ENCODE data around the gene MRPL1. TPM values are rescaled to one million over a fixed set of nuclear protein-coding genes. Genes with fewer than 3 reads are reported as not detected.

The MRPL1 gene
- total and polyA plus RNA-seq, 2 of the 13 experiments (the other 11 are each of a cell fraction or from before 2014, with no cell fraction given) = 23.3 to 61.5 TPM

DNA sequence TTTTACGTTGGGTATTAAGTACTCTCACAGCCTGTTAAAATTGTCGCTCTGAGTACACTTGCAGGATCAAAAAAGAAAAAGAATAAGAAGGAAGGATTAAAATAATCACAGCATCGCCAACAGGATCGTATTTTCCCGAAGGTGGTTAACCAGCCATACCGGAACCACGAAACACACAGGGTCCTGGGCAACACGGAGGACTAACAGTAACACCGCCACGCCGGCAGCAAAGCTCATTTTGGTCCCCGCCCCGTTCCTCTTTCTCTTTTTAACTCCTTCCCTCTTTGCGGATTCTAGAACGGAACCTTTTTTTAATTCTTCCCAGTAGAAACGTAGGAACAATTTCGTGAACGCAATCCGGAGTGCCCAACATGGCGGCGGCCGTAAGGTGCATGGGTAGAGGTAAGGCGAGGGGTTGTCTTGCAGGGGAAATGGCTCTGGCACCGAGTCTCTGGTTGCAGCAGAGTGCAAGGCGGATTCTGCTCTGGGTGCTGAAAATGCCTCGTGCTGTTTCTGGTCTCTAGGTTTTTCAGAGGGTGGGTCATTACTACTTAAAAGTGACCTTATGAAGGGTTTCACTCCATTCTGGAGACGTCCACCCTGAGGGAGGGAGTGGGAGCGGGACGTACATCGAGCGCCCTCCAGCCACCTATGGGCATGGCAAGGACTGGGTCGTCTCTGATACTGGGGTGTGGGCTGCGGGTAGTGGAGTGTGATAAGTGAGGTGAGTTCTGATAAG, at the start of gene MRPL1 (continued):
- TF ChIP-seq MED8 (CRISPR knock-in tag; IDR thresholded peaks at IDR 0.05; ENCODE audit: insufficient replicate concordance) (peak; percentile 94), SCMH1 (CRISPR knock-in tag; IDR thresholded peaks at IDR 0.05; ENCODE audit: borderline replicate concordance) (no peak), SMARCE1 (IDR thresholded peaks at IDR 0.05; ENCODE audit: borderline replicate concordance) (no peak), SPEN (CRISPR knock-in tag; IDR thresholded peaks at IDR 0.05; ENCODE audit: low read depth) (peak; percentile 63; the same call in 1 of the 2 replicates), FOXK2 (IDR thresholded peaks at IDR 0.05) (peak; percentile 71), ZNF260 (CRISPR knock-in tag; IDR thresholded peaks at IDR 0.05; ENCODE audit: borderline replicate concordance, low read depth) (no peak), PCBP1 (IDR thresholded peaks at IDR 0.05; ENCODE audit: borderline replicate concordance, low read depth, low read length) (0 out of 2 replicates have a peak, but pooled peaks have one; percentile 45), SKI (IDR thresholded peaks at IDR 0.05; ENCODE audit: partially characterized antibody) (peak; percentile 26), ATF1 (CRISPR knock-in tag; IDR thresholded peaks at IDR 0.05) (peak; percentile 73), BHLHE40 (IDR thresholded peaks at IDR 0.05; ENCODE audit: low read length) (no peak), CENPX (CRISPR knock-in tag; IDR thresholded peaks at IDR 0.05) (no peak), XBP1 (CRISPR knock-in tag; IDR thresholded peaks at IDR 0.05) (no peak), ZNF850 (CRISPR knock-in tag; conservative IDR thresholded peaks at IDR 0.05) (no peak), ZKSCAN1 (IDR thresholded peaks at IDR 0.05; ENCODE audit: low read length) (peak; percentile 18; the same call in 1 of the 2 replicates), ZNF773 (CRISPR knock-in tag; IDR thresholded peaks at IDR 0.05; ENCODE audit: borderline replicate concordance) (peak; percentile 51; the same call in 1 of the 2 replicates), ZNF747 (CRISPR knock-in tag; IDR thresholded peaks at IDR 0.05; ENCODE audit: borderline replicate concordance) (peak; percentile 92), HNRNPLL (IDR thresholded peaks at IDR 0.05; ENCODE audit: low read depth, low read length, poor library complexity, severe bottlenecking) (peak; percentile 17), FOXA3 (CRISPR knock-in tag; IDR thresholded peaks at IDR 0.05) (peak; percentile 70), CHD2 (IDR thresholded peaks at IDR 0.05; ENCODE audit: low read depth, low read length) (no peak), HOXA5 (CRISPR knock-in tag; IDR thresholded peaks at IDR 0.05) (peak; percentile 79), PHF5A (CRISPR knock-in tag; IDR thresholded peaks at IDR 0.05; ENCODE audit: low read depth, unreplicated experiment) (peak; percentile 97), ZNF441 (CRISPR knock-in tag; IDR thresholded peaks at IDR 0.05; ENCODE audit: borderline replicate concordance) (no peak), ZNF605 (CRISPR knock-in tag; IDR thresholded peaks at IDR 0.05) (peak; percentile 81; the same call in 1 of the 2 replicates), ZBTB7B (CRISPR knock-in tag; IDR thresholded peaks at IDR 0.05) (peak; percentile 94), TSC22D2 (CRISPR knock-in tag; IDR thresholded peaks at IDR 0.05; ENCODE audit: borderline replicate concordance) (peak; percentile 91; the same call in 1 of the 2 replicates), ZFYVE20 (CRISPR knock-in tag; IDR thresholded peaks at IDR 0.05; ENCODE audit: borderline replicate concordance, low read depth) (0 out of 2 replicates have a peak, but pooled peaks have one; percentile 58), ZNF660 (CRISPR knock-in tag; IDR thresholded peaks at IDR 0.05; ENCODE audit: borderline replicate concordance, low read depth) (no peak), KDM3A (CRISPR knock-in tag; IDR thresholded peaks at IDR 0.05; ENCODE audit: low read depth) (peak; percentile 45; the same call in 1 of the 2 replicates)
- TF ChIP-seq, protein P1, sequence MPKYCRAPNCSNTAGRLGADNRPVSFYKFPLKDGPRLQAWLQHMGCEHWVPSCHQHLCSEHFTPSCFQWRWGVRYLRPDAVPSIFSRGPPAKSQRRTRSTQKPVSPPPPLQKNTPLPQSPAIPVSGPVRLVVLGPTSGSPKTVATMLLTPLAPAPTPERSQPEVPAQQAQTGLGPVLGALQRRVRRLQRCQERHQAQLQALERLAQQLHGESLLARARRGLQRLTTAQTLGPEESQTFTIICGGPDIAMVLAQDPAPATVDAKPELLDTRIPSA (CRISPR knock-in tag; IDR thresholded peaks at IDR 0.05; ENCODE audit: borderline replicate concordance) = no peak
- TF ChIP-seq, protein P2, sequence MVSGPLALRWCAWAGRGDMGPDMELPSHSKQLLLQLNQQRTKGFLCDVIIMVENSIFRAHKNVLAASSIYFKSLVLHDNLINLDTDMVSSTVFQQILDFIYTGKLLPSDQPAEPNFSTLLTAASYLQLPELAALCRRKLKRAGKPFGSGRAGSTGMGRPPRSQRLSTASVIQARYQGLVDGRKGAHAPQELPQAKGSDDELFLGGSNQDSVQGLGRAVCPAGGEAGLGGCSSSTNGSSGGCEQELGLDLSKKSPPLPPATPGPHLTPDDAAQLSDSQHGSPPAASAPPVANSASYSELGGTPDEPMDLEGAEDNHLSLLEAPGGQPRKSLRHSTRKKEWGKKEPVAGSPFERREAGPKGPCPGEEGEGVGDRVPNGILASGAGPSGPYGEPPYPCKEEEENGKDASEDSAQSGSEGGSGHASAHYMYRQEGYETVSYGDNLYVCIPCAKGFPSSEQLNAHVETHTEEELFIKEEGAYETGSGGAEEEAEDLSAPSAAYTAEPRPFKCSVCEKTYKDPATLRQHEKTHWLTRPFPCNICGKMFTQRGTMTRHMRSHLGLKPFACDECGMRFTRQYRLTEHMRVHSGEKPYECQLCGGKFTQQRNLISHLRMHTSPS (CRISPR knock-in tag; IDR thresholded peaks at IDR 0.05; ENCODE audit: low read depth) = peak; percentile 66
